GM12873 (cell line): ENCODE results near the gene TRNT1.

Experiments used
- CTCF ChIP-seq: IDR thresholded peaks from 2 replicates; pipeline ENCODE4 v1.5.1; 2012; ENCODE audit warnings: low read depth, mild to moderate bottlenecking, moderate library complexity, low read length, control low read depth; ENCODE audit not compliant: insufficient read depth; ENCODE audit errors: missing control alignments

TRNT1 gene

GRCh38 chr3:3105246-3105645, 21.5 kb upstream of the TRNT1 start:
- TF ChIP-seq CTCF: no peak

- TF ChIP-seq CTCF: no peak
Measured at GRCh38 chr3:3105815-3106214, 20.9 kb upstream of the TRNT1 start.

GRCh38 chr3:3107181-3107580, 19.6 kb upstream of the TRNT1 start:
- TF ChIP-seq CTCF: no peak

- no peak for TF ChIP-seq CTCF
Measured at GRCh38 chr3:3107858-3108257, 18.9 kb upstream of the TRNT1 start.

GRCh38 chr3:3109407-3110298, 17.1 kb upstream of the TRNT1 start:
- TF ChIP-seq CTCF: no peak

GRCh38 chr3:3110299-3110630, 16.5 kb upstream of the TRNT1 start, which contains the start of gene IL5RA:
Gene IL5RA, minus strand, starts transcription at chr3:3110374. Its CDS starts 5,390 bp downstream, at chr3:3104984.
- no peak for TF ChIP-seq CTCF

GRCh38 chr3:3110749-3111361, 15.9 kb upstream of the TRNT1 start:
- no peak for TF ChIP-seq CTCF
